SK-N-SH (cell line): ENCODE measurements around the gene SGPP1. TPM values are rescaled to one million over a fixed set of nuclear protein-coding genes. Genes with fewer than 3 reads are reported as not detected.

ENCODE experiments used
- CTCF ChIA-PET: fragments of 300-600, 350-600 bp; formaldehyde crosslinking; extraction: SDS; loops from one replicate; lab custom pipeline; 2021; lab: Yijun Ruan, JAX
- POLR2A ChIA-PET: fragments of 350-600 bp; sonication (Branson Sonifier 250); formaldehyde crosslinking; extraction: SDS; loops from one replicate; lab custom pipeline; 2020; ENCODE audit warnings: antibody characterized with exemption, inconsistent platforms; lab: Yijun Ruan, JAX
- DNase-seq: peaks from one replicate; pipeline ENCODE4 v3.0.0; 2012
- H2AFZ ChIP-seq: fragments of 200-600 bp; sonication (generic); 2 replicates; pipeline ENCODE4 v1.8.1; 2016; ENCODE audit warnings: antibody characterized with exemption, mild to moderate bottlenecking, low read depth
- H3F3A ChIP-seq: fragments of 200-600 bp; sonication (generic); replicated peaks from 2 replicates; pipeline ENCODE3; 2016; ENCODE audit warnings: antibody characterized with exemption, mild to moderate bottlenecking; ENCODE audit not compliant: insufficient read depth
- H3K27ac ChIP-seq, 2 experiments: fragments of 200-500 bp in 1 of 2; fragments of 200-600 bp in 1 of 2; sonication (Bioruptor generic) in 1 of 2; sonication (generic), shearing (Covaris generic) in 1 of 2; 2 replicates each; pipeline versions ENCODE4 v1.5.1 to v1.6.1; 2014 to 2016; ENCODE audit warnings: low read depth in 2 of 2, inconsistent platforms in 1 of 2, low read length in 1 of 2, mild to moderate bottlenecking in 1 of 2, mixed read lengths in 1 of 2
- H3K27me3 ChIP-seq: fragments of 200-600 bp; sonication (generic), shearing (Covaris generic); 2 replicates; pipeline ENCODE4 v1.6.1; 2016; ENCODE audit warnings: mixed run types; ENCODE audit not compliant: insufficient read depth
- H3K36me3 ChIP-seq, 2 experiments: fragments of 200-500 bp in 1 of 2; fragments of 200-600 bp in 1 of 2; sonication (Bioruptor generic) in 1 of 2; sonication (generic) in 1 of 2; replicated peaks in 1 of 2; 2 replicates each; pipeline versions ENCODE3 to v1.5.1; 2014 to 2016; ENCODE audit warnings: low read length in 1 of 2, mild to moderate bottlenecking in 1 of 2; ENCODE audit not compliant: insufficient read depth in 2 of 2, control insufficient read depth in 1 of 2
- H3K4me1 ChIP-seq, 2 experiments: fragments of 200-500 bp in 1 of 2; fragments of 200-600 bp in 1 of 2; sonication (Bioruptor generic) in 1 of 2; sonication (generic), shearing (Covaris generic) in 1 of 2; 2 replicates each; pipeline versions ENCODE4 v1.5.1 to v1.6.1; 2014 to 2016; ENCODE audit warnings: low read depth in 1 of 2, low read length in 1 of 2, mixed run types in 1 of 2; ENCODE audit not compliant: insufficient read depth in 2 of 2, control insufficient read depth in 1 of 2
- H3K4me2 ChIP-seq: fragments of 200-600 bp; sonication (generic), shearing (Covaris generic); 2 replicates; pipeline ENCODE4 v1.6.1; 2017; ENCODE audit warnings: mixed run types
- H3K4me3 ChIP-seq, 2 experiments: fragments of 200-500 bp in 1 of 2; fragments of 200-600 bp in 1 of 2; sonication (Bioruptor generic) in 1 of 2; sonication (generic), shearing (Covaris generic) in 1 of 2; 2 replicates each; pipeline versions ENCODE4 v1.5.1 to v1.8.1; 2014 to 2016; ENCODE audit warnings: low read depth in 2 of 2, inconsistent platforms in 1 of 2, low read length in 1 of 2, mild to moderate bottlenecking in 1 of 2, mixed read lengths in 1 of 2, moderate library complexity in 1 of 2
- H3K79me2 ChIP-seq: fragments of 200-600 bp; sonication (generic); 2 replicates; pipeline ENCODE4 v1.8.1; 2017; ENCODE audit warnings: mild to moderate bottlenecking; ENCODE audit not compliant: insufficient read depth
- H3K9ac ChIP-seq: fragments of 200-600 bp; sonication (generic); 2 replicates; pipeline ENCODE4 v1.6.1; 2017; ENCODE audit warnings: mixed run types
- H3K9me2 ChIP-seq: fragments of 200-600 bp; sonication (generic); 2 replicates; pipeline ENCODE4 v1.6.1; 2017; ENCODE audit warnings: mixed run types
- H3K9me3 ChIP-seq: fragments of 200-600 bp; sonication (generic); 2 replicates; pipeline ENCODE4 v1.6.1; 2017; ENCODE audit warnings: mixed run types, mild to moderate bottlenecking, moderate library complexity
- H4K20me1 ChIP-seq: fragments of 200-600 bp; sonication (generic); 2 replicates; pipeline ENCODE4 v1.6.1; 2017; ENCODE audit warnings: mild to moderate bottlenecking, mixed run types; ENCODE audit not compliant: insufficient read depth
- FOSL2 ChIP-seq: IDR thresholded peaks from 2 replicates; pipeline ENCODE4 v1.4.0; 2012; ENCODE audit warnings: low read depth, mild to moderate bottlenecking, moderate library complexity, borderline replicate concordance
- FOXJ3 ChIP-seq: sonication (generic); formaldehyde crosslinking; IDR thresholded peaks from 2 replicates; pipeline ENCODE4 v1.5.1; 2020; ENCODE audit warnings: mild to moderate bottlenecking, missing genetic modification reagents
- GABPA ChIP-seq: IDR thresholded peaks from 2 replicates; pipeline ENCODE4 v1.4.0; 2012; ENCODE audit warnings: low read depth, mild to moderate bottlenecking
- MEF2A ChIP-seq: IDR thresholded peaks from 2 replicates; pipeline ENCODE4 v1.4.0; 2012; ENCODE audit warnings: low read depth, borderline replicate concordance
- NFIC ChIP-seq: IDR thresholded peaks from 2 replicates; pipeline ENCODE4 v1.4.0; 2012; ENCODE audit warnings: borderline replicate concordance
- POLR2AphosphoS5 ChIP-seq: IDR thresholded peaks from 2 replicates; pipeline ENCODE4 v1.6.1; 2012; ENCODE audit warnings: low read depth, low read length
- RAD21 ChIP-seq: IDR thresholded peaks from 2 replicates; pipeline ENCODE4 v1.6.1; 2012; ENCODE audit warnings: mild to moderate bottlenecking, low read length
- RCOR1 ChIP-seq: fragments of 150-350 bp; IDR thresholded peaks from 2 replicates; pipeline ENCODE4 v1.6.1; 2017; ENCODE audit warnings: antibody characterized with exemption, low read length
- RFX5 ChIP-seq: IDR thresholded peaks from 2 replicates; pipeline ENCODE4 v1.6.1; 2012; ENCODE audit warnings: mild to moderate bottlenecking, improper control_type of control experiment, low read length
- RXRA ChIP-seq: IDR thresholded peaks from 2 replicates; pipeline ENCODE4 v1.4.0; 2012; ENCODE audit warnings: low read depth, mild to moderate bottlenecking, borderline replicate concordance
- TEAD4 ChIP-seq: IDR thresholded peaks from 2 replicates; pipeline ENCODE4 v1.4.0; 2012; ENCODE audit warnings: mild to moderate bottlenecking, borderline replicate concordance; ENCODE audit not compliant: insufficient read depth
- YY1 ChIP-seq: IDR thresholded peaks from 2 replicates; pipeline ENCODE4 v1.4.0; 2012; ENCODE audit warnings: low read depth, mild to moderate bottlenecking
- WGBS: methylation state at CpG from one replicate; pipeline ENCODE4 v1.1.6; 2017; ENCODE audit warnings: low lambda C conversion rate; 5-methylcytosine and 5-hydroxymethylcytosine counted together
- polyA plus RNA-seq, 3 experiments: library from polyadenylated mRNA; depleted of rRNA; stranded (reverse); fragments of >200 nt; gene quantifications; 2 replicates each; pipeline ENCODE4 v1.2.3, GENCODE V29; 2012
- TF ChIP-seq, protein P1 (sequence below): fragments of 150-350 bp; IDR thresholded peaks from 2 replicates; pipeline ENCODE4 v1.6.1; 2016; ENCODE audit warnings: mild to moderate bottlenecking, low read depth, low read length
- TF ChIP-seq, protein P2 (sequence below): IDR thresholded peaks from 2 replicates; pipeline ENCODE4 v1.4.0; 2012; ENCODE audit warnings: low read depth
- TF ChIP-seq, protein P3 (sequence below): IDR thresholded peaks from 2 replicates; pipeline ENCODE4; 2012
- TF ChIP-seq, protein P4 (sequence below): IDR thresholded peaks from 2 replicates; pipeline ENCODE4 v1.4.0; 2012; ENCODE audit warnings: low read depth, borderline replicate concordance

The SGPP1 gene
- polyA plus RNA-seq, 1 of the 3 experiments (the other 2 are of a cell fraction), result 8.4 TPM

DNA sequence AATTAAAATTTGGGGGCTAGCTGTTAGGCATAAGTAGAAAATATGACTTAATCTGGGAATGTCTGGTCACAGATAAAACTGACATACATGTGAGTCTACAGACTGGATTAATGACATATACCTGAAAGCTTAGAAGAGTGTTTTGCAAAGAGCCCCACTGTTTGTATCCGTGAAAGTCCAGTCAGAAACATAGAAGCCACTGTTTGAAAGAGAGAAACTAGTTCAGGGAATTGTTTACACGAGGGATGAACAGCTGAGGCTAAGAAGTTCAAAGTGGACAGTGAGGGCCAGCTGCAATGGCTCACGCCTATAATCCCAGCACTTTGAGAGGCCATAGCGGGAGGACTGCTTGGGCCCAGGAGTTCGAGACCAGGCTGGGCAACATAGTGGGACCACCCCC is 36.2 kb upstream of the SGPP1 start:
- no peak for DNase-seq
- no peak for TF ChIP-seq RCOR1
- TF ChIP-seq NFIC, result no peak
- no peak for TF ChIP-seq RAD21
- no peak for TF ChIP-seq RXRA
- TF ChIP-seq FOXJ3, result no peak
- TF ChIP-seq POLR2AphosphoS5, result no peak
- no peak for TF ChIP-seq GABPA
- no peak for TF ChIP-seq TEAD4
- TF ChIP-seq MEF2A, result no peak
- TF ChIP-seq, protein P1, sequence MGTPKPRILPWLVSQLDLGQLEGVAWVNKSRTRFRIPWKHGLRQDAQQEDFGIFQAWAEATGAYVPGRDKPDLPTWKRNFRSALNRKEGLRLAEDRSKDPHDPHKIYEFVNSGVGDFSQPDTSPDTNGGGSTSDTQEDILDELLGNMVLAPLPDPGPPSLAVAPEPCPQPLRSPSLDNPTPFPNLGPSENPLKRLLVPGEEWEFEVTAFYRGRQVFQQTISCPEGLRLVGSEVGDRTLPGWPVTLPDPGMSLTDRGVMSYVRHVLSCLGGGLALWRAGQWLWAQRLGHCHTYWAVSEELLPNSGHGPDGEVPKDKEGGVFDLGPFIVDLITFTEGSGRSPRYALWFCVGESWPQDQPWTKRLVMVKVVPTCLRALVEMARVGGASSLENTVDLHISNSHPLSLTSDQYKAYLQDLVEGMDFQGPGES, result no peak
- TF ChIP-seq, protein P2, sequence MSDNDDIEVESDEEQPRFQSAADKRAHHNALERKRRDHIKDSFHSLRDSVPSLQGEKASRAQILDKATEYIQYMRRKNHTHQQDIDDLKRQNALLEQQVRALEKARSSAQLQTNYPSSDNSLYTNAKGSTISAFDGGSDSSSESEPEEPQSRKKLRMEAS, result no peak
- TF ChIP-seq, protein P3, sequence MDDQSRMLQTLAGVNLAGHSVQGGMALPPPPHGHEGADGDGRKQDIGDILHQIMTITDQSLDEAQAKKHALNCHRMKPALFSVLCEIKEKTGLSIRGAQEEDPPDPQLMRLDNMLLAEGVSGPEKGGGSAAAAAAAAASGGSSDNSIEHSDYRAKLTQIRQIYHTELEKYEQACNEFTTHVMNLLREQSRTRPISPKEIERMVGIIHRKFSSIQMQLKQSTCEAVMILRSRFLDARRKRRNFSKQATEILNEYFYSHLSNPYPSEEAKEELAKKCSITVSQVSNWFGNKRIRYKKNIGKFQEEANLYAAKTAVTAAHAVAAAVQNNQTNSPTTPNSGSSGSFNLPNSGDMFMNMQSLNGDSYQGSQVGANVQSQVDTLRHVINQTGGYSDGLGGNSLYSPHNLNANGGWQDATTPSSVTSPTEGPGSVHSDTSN, result no peak
- TF ChIP-seq, protein P4, sequence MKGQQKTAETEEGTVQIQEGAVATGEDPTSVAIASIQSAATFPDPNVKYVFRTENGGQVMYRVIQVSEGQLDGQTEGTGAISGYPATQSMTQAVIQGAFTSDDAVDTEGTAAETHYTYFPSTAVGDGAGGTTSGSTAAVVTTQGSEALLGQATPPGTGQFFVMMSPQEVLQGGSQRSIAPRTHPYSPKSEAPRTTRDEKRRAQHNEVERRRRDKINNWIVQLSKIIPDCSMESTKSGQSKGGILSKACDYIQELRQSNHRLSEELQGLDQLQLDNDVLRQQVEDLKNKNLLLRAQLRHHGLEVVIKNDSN, result no peak
- TF ChIP-seq RFX5, result no peak
- no peak for TF ChIP-seq YY1
- no peak for TF ChIP-seq FOSL2
- CTCF ChIA-PET, result no interaction called here
- no peaks in the 10 kb centered on the region for H3K9me3 ChIP-seq
- H2AFZ ChIP-seq, result no peak overlapping the region
- H3K36me3 ChIP-seq, result no peaks in the 10 kb centered on the region
- H3K4me2 ChIP-seq, result no peak overlapping the region
- H4K20me1 ChIP-seq, result no peaks in the 10 kb centered on the region
- H3K9ac ChIP-seq, result no peak overlapping the region
- POLR2A ChIA-PET, result no interaction called here
- no peak overlapping the region for H3K4me3 ChIP-seq
- H3K27ac ChIP-seq, result no peak overlapping the region
- H3K4me1 ChIP-seq, result no peaks in the 10 kb centered on the region
- H3K9me2 ChIP-seq, result no peaks in the 10 kb centered on the region
- no peaks in the 10 kb centered on the region for H3K79me2 ChIP-seq
- no peaks in the 10 kb centered on the region for H3K27me3 ChIP-seq
- 84% methylated on average over 5 of the region's 5 CpGs for WGBS
- no peaks in the 10 kb centered on the region for H3F3A ChIP-seq
